ENCODE results near the gene NCMAP.
"Not testable (repeated sequence)": the region's sequence is repeated elsewhere in the genome, so short reads cannot be mapped to it uniquely, and the experiment has no call there.

Gene NCMAP

GRCh38 chr1:24541711-24542346 lies 14.1 kb upstream of the NCMAP start:
- no peak for DNase-seq (ENCODE audit: extremely low read depth in 1 of 2, low read depth in 1 of 2)

DNA sequence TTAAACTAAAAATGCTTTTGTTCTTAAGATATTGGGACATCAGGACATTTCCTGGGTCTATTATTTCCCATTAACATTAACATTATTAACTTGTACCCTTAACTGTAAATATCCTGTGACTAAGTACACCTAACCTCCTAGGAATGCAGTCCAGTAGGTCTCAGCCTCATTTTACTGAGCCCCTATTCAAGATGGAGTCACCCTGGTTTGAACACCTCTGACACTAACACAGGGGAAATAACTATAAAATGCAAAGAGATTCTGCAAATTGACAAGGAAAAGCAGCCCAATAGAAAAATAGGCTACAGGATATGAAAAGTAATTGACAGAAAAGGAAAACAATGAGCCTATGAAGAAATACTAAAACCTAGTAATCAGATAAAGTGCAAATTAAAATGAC lies 11.6 kb upstream of the NCMAP start:
- no peak for DNase-seq (ENCODE audit: extremely low read depth in 1 of 2, low read depth in 1 of 2)

DNA sequence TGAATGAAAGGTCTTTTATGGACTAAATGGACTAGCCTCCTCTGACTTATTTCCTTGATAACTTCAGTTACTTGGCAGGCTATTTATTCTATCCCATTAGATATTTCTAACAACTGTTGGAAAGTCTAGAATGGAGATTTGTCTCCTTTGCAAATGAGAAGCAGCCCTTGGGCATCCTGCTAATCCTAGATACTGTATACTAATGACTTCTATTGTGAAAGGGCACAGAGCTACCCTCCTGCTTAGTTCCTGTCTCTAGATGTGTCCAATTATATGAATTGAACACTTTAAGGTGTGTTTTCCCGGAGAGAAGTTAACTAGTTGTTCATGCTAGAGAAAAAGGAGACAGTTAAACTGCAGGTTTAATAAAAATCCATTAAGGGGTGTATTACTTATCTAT lies 10.2 kb upstream of the NCMAP start:
- DNase-seq (ENCODE audit: extremely low read depth in 1 of 2, low read depth in 1 of 2) = no peak

DNA sequence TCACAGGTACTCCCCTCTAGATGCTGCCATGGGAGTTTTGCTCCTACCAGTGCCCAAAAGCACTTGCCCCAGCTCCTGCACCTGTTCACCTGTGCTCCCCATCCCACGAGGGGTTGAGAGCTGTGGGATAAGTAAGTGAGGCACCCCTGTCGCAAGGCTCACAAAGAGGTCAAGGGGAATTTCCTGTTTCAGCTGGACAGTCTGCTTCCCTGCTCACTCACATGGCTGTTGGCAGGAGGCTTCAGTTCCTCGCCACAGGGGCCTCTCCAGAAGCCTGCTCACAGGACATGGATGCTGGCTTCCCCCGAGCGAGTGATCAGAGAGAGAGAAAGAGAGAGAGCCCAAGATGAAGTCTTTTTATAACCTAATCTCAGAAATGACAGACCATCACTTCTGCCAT lies 8.7 kb upstream of the NCMAP start:
- no peak for DNase-seq (ENCODE audit: extremely low read depth in 1 of 2, low read depth in 1 of 2)

GRCh38 chr1:24548070-24548469 lies 7.8 kb upstream of the NCMAP start:
- no peak for DNase-seq (ENCODE audit: extremely low read depth in 1 of 2, low read depth in 1 of 2)

DNA sequence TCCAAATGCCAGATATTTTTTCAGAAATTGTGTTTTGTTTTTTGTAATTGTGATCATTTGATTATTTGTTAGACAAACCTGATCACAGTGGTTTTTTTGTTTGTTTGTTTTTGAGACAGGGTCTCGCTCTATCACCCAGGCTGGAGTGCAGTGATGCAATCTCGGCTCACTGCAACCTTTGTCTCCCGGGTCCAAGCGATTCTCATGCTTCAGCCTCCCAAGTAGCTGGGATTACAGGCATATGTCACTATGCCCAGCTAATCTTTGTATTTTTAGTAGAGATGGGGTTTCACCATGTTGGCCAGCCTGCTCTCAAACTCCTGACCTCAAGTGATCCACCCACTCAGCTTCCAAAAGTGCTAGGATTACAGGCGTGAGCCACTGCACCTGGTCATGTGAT lies 6.7 kb upstream of the NCMAP start:
- not testable (repeated sequence) for DNase-seq (ENCODE audit: extremely low read depth in 1 of 2, low read depth in 1 of 2)

DNA sequence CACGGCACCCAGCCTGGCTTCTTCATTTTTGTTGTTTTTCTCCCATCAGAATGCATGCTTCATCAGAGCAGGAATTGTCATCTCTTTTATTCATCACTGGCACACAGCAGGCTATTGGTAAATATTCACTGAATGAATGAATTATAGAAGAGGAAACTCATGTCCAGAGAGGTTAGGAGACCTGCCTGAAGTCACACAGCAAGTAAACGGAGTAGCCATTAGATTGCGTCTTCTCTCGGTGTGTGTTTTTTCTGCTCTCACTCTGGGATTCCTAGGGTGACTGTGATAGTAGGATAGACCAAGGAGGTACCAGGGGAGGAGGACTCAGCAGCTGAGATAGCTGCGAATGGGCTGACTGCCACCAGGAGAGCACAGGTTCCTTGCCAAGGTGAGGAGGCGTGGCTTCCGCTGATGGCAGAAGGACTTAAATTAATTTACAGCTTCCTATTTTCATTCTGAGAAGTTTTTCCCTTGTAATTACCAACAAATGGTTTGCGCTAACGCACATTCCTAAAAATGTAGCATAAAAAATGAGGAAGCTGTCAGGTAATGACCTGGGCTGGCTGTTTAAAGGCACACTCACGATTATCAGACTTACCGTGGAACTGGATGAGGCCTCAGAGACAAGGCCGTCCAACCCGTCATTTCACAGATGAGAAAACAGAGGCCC lies 4.5 kb upstream of the NCMAP start:
- DNase-seq (ENCODE audit: extremely low read depth in 1 of 2, low read depth in 1 of 2) = no peak

- DNase-seq (ENCODE audit: extremely low read depth in 1 of 2, low read depth in 1 of 2) = no peak
Observed at GRCh38 chr1:24551960-24552571, 3.8 kb upstream of the NCMAP start.

DNA sequence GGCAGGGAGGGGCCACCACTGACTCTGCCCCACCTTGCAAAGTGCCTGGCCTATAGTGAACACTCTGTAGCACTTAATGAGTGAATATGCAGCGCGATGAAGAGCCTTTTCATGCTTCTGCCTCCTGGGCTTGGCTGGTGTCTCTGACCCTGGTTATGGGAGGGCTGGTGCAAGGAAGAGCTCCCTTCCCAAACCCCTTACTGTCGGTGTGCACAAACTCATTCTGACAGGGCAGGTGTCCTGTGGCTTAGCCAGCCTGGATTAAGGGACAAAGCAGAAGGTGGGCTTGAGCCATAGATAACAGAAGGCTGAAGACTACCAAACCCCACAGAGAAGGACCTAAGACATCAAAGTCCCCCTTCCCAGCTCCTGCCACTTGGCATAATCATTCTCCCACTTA lies 2.0 kb upstream of the NCMAP start:
- DNase-seq (ENCODE audit: extremely low read depth in 1 of 2, low read depth in 1 of 2) = no peak

GRCh38 chr1:24554714-24555113 lies 1.2 kb upstream of the NCMAP start:
- no peak for DNase-seq (ENCODE audit: extremely low read depth in 1 of 2, low read depth in 1 of 2)

- no peak for DNase-seq (ENCODE audit: extremely low read depth in 1 of 2, low read depth in 1 of 2)
Observed at GRCh38 chr1:24556414-24556795, 518 bp downstream of the NCMAP start.

DNA sequence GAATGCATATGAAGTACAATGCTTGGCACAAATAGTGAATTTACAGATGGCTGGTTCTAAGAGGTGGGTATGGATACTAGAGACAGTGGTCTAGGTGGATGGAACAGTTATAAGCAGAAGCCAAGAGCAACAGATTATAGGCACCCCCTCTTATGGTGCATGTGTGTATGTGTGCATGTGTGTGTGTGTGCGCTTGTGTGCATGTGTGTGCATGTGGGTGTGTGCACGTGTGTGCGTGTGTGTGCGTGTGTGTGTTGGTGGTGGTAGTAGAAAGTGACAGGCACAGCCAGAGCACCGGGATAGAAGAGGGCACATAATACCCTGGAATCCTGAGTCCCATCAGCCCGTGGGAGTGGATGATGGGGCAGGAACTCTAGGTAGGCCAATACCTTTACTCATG lies 1.3 kb downstream of the NCMAP start:
- no peak for DNase-seq (ENCODE audit: extremely low read depth in 1 of 2, low read depth in 1 of 2)

DNA sequence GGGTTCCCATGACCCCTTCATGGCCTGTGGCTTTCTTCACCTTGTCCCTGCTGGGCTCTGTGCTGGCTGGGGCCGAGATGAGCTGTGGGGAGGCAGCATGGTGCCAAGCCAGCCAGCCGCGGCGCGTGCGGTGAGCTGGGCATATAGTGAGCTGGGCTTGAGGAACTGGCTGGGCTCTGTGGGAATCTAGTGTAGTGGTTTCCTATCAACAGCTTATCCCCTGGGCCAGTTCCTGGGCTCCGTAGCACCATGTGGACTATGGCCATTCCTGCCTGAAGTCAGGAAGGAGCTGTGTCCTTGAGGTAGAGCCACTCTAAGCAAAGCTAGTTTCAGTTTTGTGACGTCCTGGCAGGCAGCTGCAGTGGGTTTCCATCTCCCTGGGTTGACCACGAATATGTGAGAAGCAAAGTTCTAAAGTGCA lies 1.8 kb downstream of the NCMAP start:
- DNase-seq (ENCODE audit: extremely low read depth in 1 of 2, low read depth in 1 of 2) = no peak

- DNase-seq (ENCODE audit: extremely low read depth in 1 of 2, low read depth in 1 of 2) = no peak
Observed at GRCh38 chr1:24558455-24558854, 2.6 kb downstream of the NCMAP start.

DNA sequence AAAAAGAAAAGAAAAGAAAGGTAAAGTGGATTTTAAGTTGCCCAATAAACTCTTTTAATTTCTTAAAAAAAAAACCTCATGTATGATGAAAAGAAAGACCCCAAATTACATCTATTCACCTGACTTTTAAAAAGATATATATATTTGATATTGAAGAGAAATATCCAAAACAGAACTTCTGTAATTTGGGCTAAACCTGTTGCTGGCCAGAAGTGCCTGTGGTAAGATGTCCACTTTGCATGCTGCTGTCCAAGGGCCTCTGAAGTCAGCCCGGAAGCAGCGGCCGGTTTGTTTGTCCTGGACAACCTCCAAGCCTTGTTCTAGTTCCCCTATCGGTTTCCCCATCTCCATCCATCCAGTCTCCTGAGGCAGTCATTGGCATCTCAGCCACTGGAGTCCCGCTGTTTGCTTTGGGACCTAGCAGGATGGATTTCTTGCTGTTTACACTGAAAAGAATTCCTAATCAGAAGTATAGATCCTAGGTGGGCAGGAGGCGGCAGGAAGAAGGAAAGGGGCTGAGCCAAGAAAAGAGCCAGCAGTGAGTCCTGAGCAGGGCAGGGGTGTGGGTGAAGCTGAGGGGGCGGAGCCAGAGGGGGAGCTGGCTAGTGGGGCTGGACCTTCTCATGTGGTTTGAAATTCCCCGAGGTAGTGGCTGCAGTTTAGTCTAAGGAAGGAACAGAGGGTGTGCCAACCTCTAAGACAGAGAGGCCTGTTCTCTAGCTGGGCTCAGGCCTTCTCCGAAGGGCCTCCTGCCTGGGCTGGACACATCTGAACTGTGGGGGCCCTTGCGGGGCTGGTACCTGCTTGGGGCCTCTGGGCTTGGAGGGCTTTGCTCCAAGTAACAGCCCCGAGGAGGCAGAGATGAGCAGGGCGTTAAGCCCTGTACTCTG lies 3.3 kb downstream of the NCMAP start:
- DNase-seq (ENCODE audit: extremely low read depth in 1 of 2, low read depth in 1 of 2) = no peak

DNA sequence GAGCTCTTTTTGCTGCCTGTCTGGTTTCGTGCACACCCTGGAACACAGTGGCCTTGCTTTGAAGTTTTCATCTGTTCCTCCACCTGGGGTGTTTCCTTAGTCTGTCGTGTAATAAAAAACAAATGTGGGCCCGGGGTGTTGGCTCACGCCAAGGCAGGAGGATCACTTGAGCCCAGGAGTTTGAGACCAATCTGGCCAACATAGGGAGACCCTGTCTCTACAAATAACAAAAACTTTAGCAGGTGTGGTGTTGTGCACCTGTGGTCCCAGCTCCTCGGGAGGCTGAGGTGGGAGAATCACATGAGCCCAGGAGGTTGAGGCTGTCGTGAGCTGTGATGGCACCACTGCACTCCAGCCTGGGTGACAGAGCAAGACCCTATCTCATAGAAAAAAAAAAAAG lies 4.5 kb downstream of the NCMAP start:
- DNase-seq (ENCODE audit: extremely low read depth in 1 of 2, low read depth in 1 of 2) = no peak

- no peak for DNase-seq (ENCODE audit: extremely low read depth in 1 of 2, low read depth in 1 of 2)
Observed at GRCh38 chr1:24562625-24563024, 6.7 kb downstream of the NCMAP start.

- no peak for DNase-seq (ENCODE audit: extremely low read depth in 1 of 2, low read depth in 1 of 2)
Observed at GRCh38 chr1:24564695-24565094, 8.8 kb downstream of the NCMAP start.

GRCh38 chr1:24566236-24566867 lies 10.5 kb downstream of the NCMAP start:
- DNase-seq (ENCODE audit: extremely low read depth in 1 of 2, low read depth in 1 of 2) = no peak

GRCh38 chr1:24567792-24568388 lies 12.0 kb downstream of the NCMAP start:
- no peak for DNase-seq (ENCODE audit: extremely low read depth in 1 of 2, low read depth in 1 of 2)

DNA sequence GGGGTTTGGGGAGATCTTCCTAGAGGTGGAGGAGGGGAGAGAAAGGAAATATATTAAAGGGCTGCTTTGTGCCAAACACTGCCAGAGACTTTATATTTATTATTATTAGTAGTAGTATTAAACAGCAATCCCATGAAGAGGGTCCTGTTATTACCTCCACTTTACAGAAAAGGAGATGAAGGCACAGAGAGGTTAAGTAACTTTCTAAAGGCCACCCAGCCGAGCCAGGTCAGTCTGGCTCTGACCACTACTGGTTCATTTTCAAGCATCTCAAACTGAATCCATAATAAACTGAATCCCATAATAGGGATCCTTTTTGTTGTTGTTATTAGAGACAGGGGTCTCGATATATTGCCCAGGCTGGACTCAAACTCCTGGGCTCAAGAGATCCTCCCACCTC lies 12.6 kb downstream of the NCMAP start:
- no peak for DNase-seq (ENCODE audit: extremely low read depth in 1 of 2, low read depth in 1 of 2)
